HuH-7.5 (cell line): ENCODE measurements around the gene CABS1.

Experiments used
- DNase-seq: peaks from one replicate; pipeline ENCODE4 v3.0.0; 2011; ENCODE audit warnings: low spot score

The CABS1 gene

DNA sequence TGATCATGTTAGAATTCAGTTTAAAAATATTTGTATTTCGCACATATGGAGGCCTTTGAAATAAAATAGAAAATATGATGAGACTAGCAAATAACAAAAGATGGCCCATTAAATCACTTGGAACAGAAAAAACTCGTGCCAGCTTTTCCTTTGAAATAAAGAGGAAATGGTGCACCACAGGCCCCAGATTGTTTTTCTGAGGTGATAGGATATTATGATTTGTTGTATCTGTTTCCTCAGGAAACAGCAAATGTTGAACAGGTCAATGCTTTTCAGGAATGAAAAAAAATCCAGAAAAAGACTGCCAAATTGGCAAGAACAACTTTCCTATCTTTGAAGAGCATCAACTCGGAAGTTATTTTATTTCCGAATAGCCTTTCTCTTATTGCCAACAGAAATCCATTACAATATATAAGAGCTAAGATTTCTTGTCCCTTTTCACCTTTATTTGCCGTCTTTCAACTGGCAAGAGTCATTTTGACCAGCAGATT is 48.0 kb downstream of the CABS1 start, which contains the start of gene SMR3B:
Gene SMR3B (plus strand): TSS at position 441 of the 491 bp plus-strand sequence. CDS start 1,380 bp downstream, outside the sequence.
- DNase-seq: no peak
